Esophagus (tissue), 2 donors: ENCODE data around the gene STARD10. TPM values are rescaled to one million over a fixed set of nuclear protein-coding genes. Genes with fewer than 3 reads are reported as not detected.

Experiments used
- H3K27ac ChIP-seq, 2 donors: one replicate each; pipeline ENCODE4 v1.5.1; 2013; ENCODE audit warnings: low read depth in 2 of 2, mild to moderate bottlenecking in 2 of 2, inconsistent platforms in 1 of 2, low read length in 1 of 2, moderate library complexity in 1 of 2
- H3K27me3 ChIP-seq, 2 donors: one replicate each; pipeline ENCODE4 v1.6.1; 2013; ENCODE audit warnings: low read length in 2 of 2, control low read depth in 1 of 2, mild to moderate bottlenecking in 1 of 2; ENCODE audit not compliant: insufficient read depth in 2 of 2, control insufficient read depth in 1 of 2
- H3K36me3 ChIP-seq, 2 donors: one replicate each; pipeline ENCODE4 v1.6.1; 2013; ENCODE audit warnings: low read length in 1 of 2; ENCODE audit not compliant: control insufficient read depth in 2 of 2, insufficient read depth in 2 of 2
- H3K4me1 ChIP-seq, 2 donors: one replicate each; pipeline ENCODE4 v1.6.1; 2013; ENCODE audit warnings: low read length in 1 of 2; ENCODE audit not compliant: control insufficient read depth in 2 of 2, insufficient read depth in 2 of 2
- H3K4me3 ChIP-seq, 2 donors: one replicate each; pipeline ENCODE4 v1.5.1; 2013; ENCODE audit warnings: low read length in 2 of 2, mild to moderate bottlenecking in 2 of 2, low read depth in 1 of 2, moderate library complexity in 1 of 2
- H3K9me3 ChIP-seq, 2 donors: one replicate each; pipeline ENCODE4 v1.6.1; 2013; ENCODE audit warnings: mild to moderate bottlenecking in 2 of 2, low read depth in 1 of 2, low read length in 1 of 2, moderate library complexity in 1 of 2; ENCODE audit not compliant: control insufficient read depth in 2 of 2, insufficient read depth in 1 of 2
- WGBS, 2 donors: extraction: QIAGEN DNeasy Blood & Tissue Kit; methylation state at CpG; one replicate each; pipeline ENCODE4 v1.1.7; 2013; 5-methylcytosine and 5-hydroxymethylcytosine counted together
- polyA plus RNA-seq, 2 donors: library from polyadenylated mRNA; stranded (reverse); fragments of 200-250 nt; gene quantifications; one replicate each; pipeline ENCODE4 v1.2.3, GENCODE V29; 2013
- donor health status: healthy with polysubstance abuse.
- donor health status: Bipolar disorder and iron deficiency.

The STARD10 gene
- polyA plus RNA-seq, 2 donors = 57.9 to 65.8 TPM

GRCh38 chr11:72744474-72744873 lies 49.4 kb downstream of the STARD10 start:
- H3K27me3 ChIP-seq = no peaks in the 10 kb centered on the region
- no peak overlapping the region for H3K27ac ChIP-seq

GRCh38 chr11:72743321-72744221 lies 50.3 kb downstream of the STARD10 start:
- Histone ChIP-seq H3K36me3 (no peaks in the 10 kb centered on the region), H3K27ac (no peak overlapping the region), H3K4me1 (peaks cover 5 to 17% of the 10 kb centered on the region in 2 donors), H3K27me3 (no peaks in the 10 kb centered on the region), H3K9me3 (no peaks in the 10 kb centered on the region), H3K4me3 (no peak overlapping the region)
- 71 to 88% methylated on average over 4 to 6 of the region's 6 CpGs for WGBS, 2 donors

More at GRCh38 chr11:72744474-72744873, 49.4 kb downstream of the STARD10 start:
- no peaks in the 10 kb centered on the region for H3K9me3 ChIP-seq
- WGBS, 2 donors = 58 to 60% methylated on average over 6 of the region's 6 CpGs
- peaks cover 5 to 15% of the 10 kb centered on the region in 2 donors for H3K4me1 ChIP-seq
- no peaks in the 10 kb centered on the region for H3K36me3 ChIP-seq
- no peak overlapping the region for H3K4me3 ChIP-seq

- no peak overlapping the region for H3K27ac ChIP-seq
- H3K9me3 ChIP-seq = no peaks in the 10 kb centered on the region
- H3K4me3 ChIP-seq = no peak overlapping the region
- WGBS, 2 donors = 89 to 93% methylated on average over 7 of the region's 7 CpGs
- no peaks in the 10 kb centered on the region for H3K36me3 ChIP-seq
- no peaks in the 10 kb centered on the region for H3K27me3 ChIP-seq
- peaks cover 5 to 20% of the 10 kb centered on the region in 2 donors for H3K4me1 ChIP-seq
These were observed 51.1 kb downstream of the STARD10 start for GRCh38 chr11:72742513-72743320.

- H3K27me3 ChIP-seq = no peaks in the 10 kb centered on the region
- H3K4me3 ChIP-seq = no peak overlapping the region
- no peaks in the 10 kb centered on the region for H3K36me3 ChIP-seq
- 67 to 71% methylated on average over 7 of the region's 7 CpGs for WGBS, 2 donors
- no peaks in the 10 kb centered on the region for H3K9me3 ChIP-seq
- no peak overlapping the region for H3K27ac ChIP-seq
- peaks cover 5 to 24% of the 10 kb centered on the region in 2 donors for H3K4me1 ChIP-seq
These were observed 51.9 kb downstream of the STARD10 start for GRCh38 chr11:72741849-72742512.

- Histone ChIP-seq H3K27ac (no peak overlapping the region), H3K4me1 (peaks cover 5 to 29% of the 10 kb centered on the region in 2 donors), H3K27me3 (no peaks in the 10 kb centered on the region), H3K36me3 (no peaks in the 10 kb centered on the region), H3K4me3 (no peak overlapping the region), H3K9me3 (no peaks in the 10 kb centered on the region)
- 72 to 83% methylated on average over 8 of the region's 8 CpGs for WGBS, 2 donors
These were observed 52.4 kb downstream of the STARD10 start for GRCh38 chr11:72741429-72741833.

- 66 to 70% methylated on average over 10 of the region's 10 CpGs for WGBS, 2 donors
- H3K4me1 ChIP-seq = peaks cover 5 to 31% of the 10 kb centered on the region in 2 donors
- H3K36me3 ChIP-seq = no peaks in the 10 kb centered on the region
- no peak overlapping the region for H3K27ac ChIP-seq
- no peaks in the 10 kb centered on the region for H3K27me3 ChIP-seq
- H3K4me3 ChIP-seq = no peak overlapping the region
- H3K9me3 ChIP-seq = no peaks in the 10 kb centered on the region
These were observed 53.1 kb downstream of the STARD10 start for GRCh38 chr11:72740562-72741428.

- Histone ChIP-seq H3K36me3 (no peaks in the 10 kb centered on the region), H3K27ac (no peak overlapping the region), H3K4me3 (no peak overlapping the region), H3K9me3 (no peaks in the 10 kb centered on the region), H3K4me1 (peaks cover 5 to 31% of the 10 kb centered on the region in 2 donors), H3K27me3 (no peaks in the 10 kb centered on the region)
- WGBS, 2 donors = 82 to 91% methylated on average over 2 of the region's 2 CpGs
These were observed 53.8 kb downstream of the STARD10 start for GRCh38 chr11:72740060-72740424.

GRCh38 chr11:72739240-72740059 lies 54.4 kb downstream of the STARD10 start:
- Histone ChIP-seq H3K9me3 (no peaks in the 10 kb centered on the region), H3K4me3 (no peak overlapping the region)
- WGBS, 2 donors = 85 to 87% methylated on average over 10 of the region's 10 CpGs

More at GRCh38 chr11:72739240-72740059, 54.4 kb downstream of the STARD10 start:
- Histone ChIP-seq H3K4me1 (peaks cover 5 to 31% of the 10 kb centered on the region in 2 donors), H3K27me3 (no peaks in the 10 kb centered on the region), H3K36me3 (no peaks in the 10 kb centered on the region), H3K27ac (peak overlapping the region; percentile 5 to 34)
